ENCODE results near the gene GATA2. TPM values are rescaled to one million over a fixed set of nuclear protein-coding genes. Genes with fewer than 3 reads are reported as not detected.

Gene GATA2
- total RNA-seq, 1 donor from 2014 or later = not detected

GRCh38 chr3:128473180-128473519 is 19.9 kb downstream of the GATA2 start:
- DNase-seq (no peak), ATAC-seq (ENCODE audit: low read depth) (no peak)
- intact Hi-C loops (cut with micrococcal nuclease) = no loop called here
- no peaks in the 10 kb centered on the region for H3K4me1 Mint-ChIP-seq
- CTCF ChIA-PET = no interaction called here
- H3K27ac Mint-ChIP-seq = no peak overlapping the region
- POLR2A ChIA-PET = no interaction called here
- H3K9me3 Mint-ChIP-seq = no peaks in the 10 kb centered on the region
- no peak overlapping the region for H3K4me3 Mint-ChIP-seq
- no peak for TF ChIP-seq CTCF (IDR thresholded peaks at IDR 0.05)
- H3K27me3 Mint-ChIP-seq = peaks cover 12% of the 10 kb centered on the region
- no peaks in the 10 kb centered on the region for H3K36me3 Mint-ChIP-seq (ENCODE audit: low read depth)

GRCh38 chr3:128472449-128473179 is 20.4 kb downstream of the GATA2 start:
- no peak for TF ChIP-seq CTCF (IDR thresholded peaks at IDR 0.05)
- Mint-ChIP-seq H3K27me3 (peaks cover 7% of the 10 kb centered on the region), H3K4me3 (no peak overlapping the region), H3K36me3 (ENCODE audit: low read depth) (no peaks in the 10 kb centered on the region), H3K27ac (no peak overlapping the region), H3K4me1 (no peaks in the 10 kb centered on the region), H3K9me3 (no peaks in the 10 kb centered on the region)
- CTCF ChIA-PET = no interaction called here
- no peak for DNase-seq
- POLR2A ChIA-PET = no interaction called here
- intact Hi-C loops (cut with micrococcal nuclease) = no loop called here
- ATAC-seq (ENCODE audit: low read depth) = no peak

- Mint-ChIP-seq H3K4me1 (no peaks in the 10 kb centered on the region), H3K9me3 (no peaks in the 10 kb centered on the region), H3K4me3 (no peak overlapping the region), H3K27ac (no peak overlapping the region), H3K27me3 (peaks cover 5% of the 10 kb centered on the region), H3K36me3 (ENCODE audit: low read depth) (no peaks in the 10 kb centered on the region)
- intact Hi-C loops (cut with micrococcal nuclease) = no loop called here
- no peak for ATAC-seq (ENCODE audit: low read depth)
- no peak for TF ChIP-seq CTCF (IDR thresholded peaks at IDR 0.05)
- DNase-seq = no peak
- ChIA-PET POLR2A (no interaction called here), CTCF (no interaction called here)
These were observed 21.3 kb downstream of the GATA2 start for GRCh38 chr3:128471720-128472119.

GRCh38 chr3:128471110-128471509 is 21.9 kb downstream of the GATA2 start:
- ChIA-PET CTCF (no interaction called here), POLR2A (no interaction called here)
- DNase-seq (no peak), ATAC-seq (ENCODE audit: low read depth) (no peak)
- no peaks in the 10 kb centered on the region for H3K9me3 Mint-ChIP-seq
- intact Hi-C loops (cut with micrococcal nuclease) = no loop called here
- no peak for TF ChIP-seq CTCF (IDR thresholded peaks at IDR 0.05)
- H3K36me3 Mint-ChIP-seq (ENCODE audit: low read depth) = no peaks in the 10 kb centered on the region
- H3K27ac Mint-ChIP-seq = no peak overlapping the region
- H3K4me1 Mint-ChIP-seq = no peaks in the 10 kb centered on the region
- no peak overlapping the region for H3K4me3 Mint-ChIP-seq
- peaks cover 7% of the 10 kb centered on the region for H3K27me3 Mint-ChIP-seq

GRCh38 chr3:128470134-128470899 is 22.7 kb downstream of the GATA2 start:
- ATAC-seq (ENCODE audit: low read depth) (no peak), DNase-seq (no peak)
- no peaks in the 10 kb centered on the region for H3K9me3 Mint-ChIP-seq
- peaks cover 11% of the 10 kb centered on the region for H3K27me3 Mint-ChIP-seq
- no peaks in the 10 kb centered on the region for H3K4me1 Mint-ChIP-seq
- H3K36me3 Mint-ChIP-seq (ENCODE audit: low read depth) = no peaks in the 10 kb centered on the region
- POLR2A ChIA-PET = no interaction called here
- intact Hi-C loops (cut with micrococcal nuclease) = no loop called here
- no peak overlapping the region for H3K4me3 Mint-ChIP-seq
- H3K27ac Mint-ChIP-seq = no peak overlapping the region
- CTCF ChIA-PET = no interaction called here
- no peak for TF ChIP-seq CTCF (IDR thresholded peaks at IDR 0.05)

Measured in activated B cell treated with CpG ODN at 0.5 μM for 24 hours (primary cell).